Measurements from ENCODE around the gene GRIA4.

GRCh38 chr11:105592035-105592434 lies 17.8 kb upstream of the GRIA4 start:
- TF ChIP-seq SIN3A (IDR thresholded peaks at IDR 0.05; ENCODE audit: borderline replicate concordance, insufficient read depth, low read length) (no peak), POLR2AphosphoS5 (IDR thresholded peaks at IDR 0.05; ENCODE audit: low read depth, low read length) (no peak), REST (IDR thresholded peaks at IDR 0.05; ENCODE audit: insufficient read depth in 1 of 2, low read depth in 2 of 2, low read length in 2 of 2) (no peak)

Data from PFSK-1 (cell line).